ENCODE data around the gene CXorf49.
"Not testable (repeated sequence)": the region's sequence is repeated elsewhere in the genome, so short reads cannot be mapped to it uniquely, and the experiment has no call there.

The CXorf49 gene

GRCh38 chrX:71671043-71671780 is 46.9 kb downstream of the CXorf49 start:
- no peak for DNase-seq

GRCh38 chrX:71669947-71670346 is 48.1 kb downstream of the CXorf49 start:
- DNase-seq, result not testable (repeated sequence)

GRCh38 chrX:71669492-71669891 is 48.6 kb downstream of the CXorf49 start:
- DNase-seq, result no peak

- no peak for DNase-seq
Measured at GRCh38 chrX:71668248-71668595, 49.9 kb downstream of the CXorf49 start.

GRCh38 chrX:71667328-71668247 is 50.5 kb downstream of the CXorf49 start, which contains the start of gene LOC101059915:
Gene LOC101059915 (plus strand): TSS chrX:71667546.
- DNase-seq, result no peak

- no peak for DNase-seq
Measured at GRCh38 chrX:71666240-71667223, 51.6 kb downstream of the CXorf49 start.

- DNase-seq, result no peak
Measured at GRCh38 chrX:71665747-71666146, 52.3 kb downstream of the CXorf49 start.

- DNase-seq, result no peak
Measured at GRCh38 chrX:71664889-71665491, 53.1 kb downstream of the CXorf49 start.
